Liver (tissue), 3 donors: Measurements from ENCODE around the gene RAD51B.

Experiments
- EGR1 ChIP-seq, 2 donors: IDR thresholded peaks; 2 replicates each; pipeline ENCODE4 v1.6.1; 2016 to 2018; ENCODE audit warnings: antibody characterized with exemption in 2 of 2, low read depth in 2 of 2
- GABPA ChIP-seq, 2 donors: IDR thresholded peaks in 1 of 2; conservative IDR thresholded peaks in 1 of 2; 2 replicates each; pipeline ENCODE4 v1.6.1; 2016; ENCODE audit warnings: antibody characterized with exemption in 2 of 2, mild to moderate bottlenecking in 1 of 2, moderate library complexity in 1 of 2
- JUND ChIP-seq, 2 donors: IDR thresholded peaks; 2 replicates each; pipeline ENCODE4 v1.6.1; 2016; ENCODE audit warnings: antibody characterized with exemption in 2 of 2
- RAD21 ChIP-seq, 2 donors: IDR thresholded peaks; 2 replicates each; pipeline ENCODE4 v1.6.1; 2016; ENCODE audit warnings: antibody characterized with exemption in 2 of 2, mild to moderate bottlenecking in 2 of 2
- SP1 ChIP-seq: IDR thresholded peaks from 2 replicates; pipeline ENCODE4 v1.6.1; 2018; ENCODE audit warnings: antibody characterized with exemption, mild to moderate bottlenecking
- TAF1 ChIP-seq: conservative IDR thresholded peaks from 2 replicates; pipeline ENCODE4 v1.6.1; 2016; ENCODE audit warnings: antibody characterized with exemption, mild to moderate bottlenecking
- YY1 ChIP-seq: IDR thresholded peaks from 2 replicates; pipeline ENCODE4 v1.6.1; 2016; ENCODE audit warnings: antibody characterized with exemption, mild to moderate bottlenecking
- TF ChIP-seq, protein P1 (sequence below): fragments of 150-350 bp; IDR thresholded peaks from 2 replicates; pipeline ENCODE4 v1.5.1; 2017; ENCODE audit warnings: improper control_type of control experiment, low read depth, low read length; ENCODE audit not compliant: missing input control
- TF ChIP-seq, protein P2 (sequence below): IDR thresholded peaks from 2 replicates; pipeline ENCODE4 v1.6.1; 2016; ENCODE audit warnings: antibody characterized with exemption
- TF ChIP-seq, protein P3 (sequence below): IDR thresholded peaks from 2 replicates; pipeline ENCODE4 v1.6.1; 2016; ENCODE audit warnings: antibody characterized with exemption
- TF ChIP-seq, protein P4 (sequence below): IDR thresholded peaks from 2 replicates; pipeline ENCODE4 v1.6.1; 2016; ENCODE audit warnings: antibody characterized with exemption, mild to moderate bottlenecking
- donor health status: healthy.
- donor health status: healthy.

DNA sequence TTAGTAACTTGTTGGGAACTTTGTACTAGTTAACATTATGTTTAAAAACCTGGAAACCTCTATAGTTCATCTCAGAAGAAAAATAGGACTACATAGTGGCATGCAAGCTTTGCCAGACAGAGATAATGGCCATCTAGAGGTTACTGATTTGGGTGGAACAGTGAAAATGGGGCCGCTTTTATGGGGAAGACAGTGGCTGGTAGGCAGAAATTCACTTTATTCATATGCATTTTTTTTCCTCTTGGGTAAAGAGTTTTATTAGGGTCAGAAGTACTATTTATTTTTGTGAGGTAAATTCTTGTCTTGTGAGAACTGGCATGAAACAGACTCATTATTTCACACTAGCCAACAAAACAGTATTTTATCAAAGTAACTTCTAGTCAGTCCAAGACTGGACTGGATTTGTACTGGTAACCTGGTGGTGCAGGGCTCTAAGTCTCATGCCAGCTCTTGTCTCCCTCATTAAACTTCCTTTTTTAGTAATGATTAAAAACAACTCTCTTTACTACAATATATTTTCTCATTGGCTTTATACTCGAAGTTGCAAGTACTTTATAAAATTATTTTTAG is 345.8 kb downstream of the RAD51B start:
- TF ChIP-seq, protein P1, sequence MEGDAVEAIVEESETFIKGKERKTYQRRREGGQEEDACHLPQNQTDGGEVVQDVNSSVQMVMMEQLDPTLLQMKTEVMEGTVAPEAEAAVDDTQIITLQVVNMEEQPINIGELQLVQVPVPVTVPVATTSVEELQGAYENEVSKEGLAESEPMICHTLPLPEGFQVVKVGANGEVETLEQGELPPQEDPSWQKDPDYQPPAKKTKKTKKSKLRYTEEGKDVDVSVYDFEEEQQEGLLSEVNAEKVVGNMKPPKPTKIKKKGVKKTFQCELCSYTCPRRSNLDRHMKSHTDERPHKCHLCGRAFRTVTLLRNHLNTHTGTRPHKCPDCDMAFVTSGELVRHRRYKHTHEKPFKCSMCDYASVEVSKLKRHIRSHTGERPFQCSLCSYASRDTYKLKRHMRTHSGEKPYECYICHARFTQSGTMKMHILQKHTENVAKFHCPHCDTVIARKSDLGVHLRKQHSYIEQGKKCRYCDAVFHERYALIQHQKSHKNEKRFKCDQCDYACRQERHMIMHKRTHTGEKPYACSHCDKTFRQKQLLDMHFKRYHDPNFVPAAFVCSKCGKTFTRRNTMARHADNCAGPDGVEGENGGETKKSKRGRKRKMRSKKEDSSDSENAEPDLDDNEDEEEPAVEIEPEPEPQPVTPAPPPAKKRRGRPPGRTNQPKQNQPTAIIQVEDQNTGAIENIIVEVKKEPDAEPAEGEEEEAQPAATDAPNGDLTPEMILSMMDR, result no peak
- TF ChIP-seq YY1 (no peak), RAD21 (IDR thresholded peaks at IDR 0.05) (no peak), TAF1 (no peak), JUND (IDR thresholded peaks at IDR 0.05) (no peak), GABPA (IDR thresholded peaks at IDR 0.05 in 1 of 2, conservative IDR thresholded peaks at IDR 0.05 in 1 of 2) (no peak), EGR1 (IDR thresholded peaks at IDR 0.05; ENCODE audit: low read depth in 2 of 2) (no peak), SP1 (no peak)
- TF ChIP-seq, protein P2, sequence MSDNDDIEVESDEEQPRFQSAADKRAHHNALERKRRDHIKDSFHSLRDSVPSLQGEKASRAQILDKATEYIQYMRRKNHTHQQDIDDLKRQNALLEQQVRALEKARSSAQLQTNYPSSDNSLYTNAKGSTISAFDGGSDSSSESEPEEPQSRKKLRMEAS, result no peak
- TF ChIP-seq, protein P3, sequence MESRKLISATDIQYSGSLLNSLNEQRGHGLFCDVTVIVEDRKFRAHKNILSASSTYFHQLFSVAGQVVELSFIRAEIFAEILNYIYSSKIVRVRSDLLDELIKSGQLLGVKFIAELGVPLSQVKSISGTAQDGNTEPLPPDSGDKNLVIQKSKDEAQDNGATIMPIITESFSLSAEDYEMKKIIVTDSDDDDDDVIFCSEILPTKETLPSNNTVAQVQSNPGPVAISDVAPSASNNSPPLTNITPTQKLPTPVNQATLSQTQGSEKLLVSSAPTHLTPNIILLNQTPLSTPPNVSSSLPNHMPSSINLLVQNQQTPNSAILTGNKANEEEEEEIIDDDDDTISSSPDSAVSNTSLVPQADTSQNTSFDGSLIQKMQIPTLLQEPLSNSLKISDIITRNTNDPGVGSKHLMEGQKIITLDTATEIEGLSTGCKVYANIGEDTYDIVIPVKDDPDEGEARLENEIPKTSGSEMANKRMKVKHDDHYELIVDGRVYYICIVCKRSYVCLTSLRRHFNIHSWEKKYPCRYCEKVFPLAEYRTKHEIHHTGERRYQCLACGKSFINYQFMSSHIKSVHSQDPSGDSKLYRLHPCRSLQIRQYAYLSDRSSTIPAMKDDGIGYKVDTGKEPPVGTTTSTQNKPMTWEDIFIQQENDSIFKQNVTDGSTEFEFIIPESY, result no peak
- TF ChIP-seq, protein P4, sequence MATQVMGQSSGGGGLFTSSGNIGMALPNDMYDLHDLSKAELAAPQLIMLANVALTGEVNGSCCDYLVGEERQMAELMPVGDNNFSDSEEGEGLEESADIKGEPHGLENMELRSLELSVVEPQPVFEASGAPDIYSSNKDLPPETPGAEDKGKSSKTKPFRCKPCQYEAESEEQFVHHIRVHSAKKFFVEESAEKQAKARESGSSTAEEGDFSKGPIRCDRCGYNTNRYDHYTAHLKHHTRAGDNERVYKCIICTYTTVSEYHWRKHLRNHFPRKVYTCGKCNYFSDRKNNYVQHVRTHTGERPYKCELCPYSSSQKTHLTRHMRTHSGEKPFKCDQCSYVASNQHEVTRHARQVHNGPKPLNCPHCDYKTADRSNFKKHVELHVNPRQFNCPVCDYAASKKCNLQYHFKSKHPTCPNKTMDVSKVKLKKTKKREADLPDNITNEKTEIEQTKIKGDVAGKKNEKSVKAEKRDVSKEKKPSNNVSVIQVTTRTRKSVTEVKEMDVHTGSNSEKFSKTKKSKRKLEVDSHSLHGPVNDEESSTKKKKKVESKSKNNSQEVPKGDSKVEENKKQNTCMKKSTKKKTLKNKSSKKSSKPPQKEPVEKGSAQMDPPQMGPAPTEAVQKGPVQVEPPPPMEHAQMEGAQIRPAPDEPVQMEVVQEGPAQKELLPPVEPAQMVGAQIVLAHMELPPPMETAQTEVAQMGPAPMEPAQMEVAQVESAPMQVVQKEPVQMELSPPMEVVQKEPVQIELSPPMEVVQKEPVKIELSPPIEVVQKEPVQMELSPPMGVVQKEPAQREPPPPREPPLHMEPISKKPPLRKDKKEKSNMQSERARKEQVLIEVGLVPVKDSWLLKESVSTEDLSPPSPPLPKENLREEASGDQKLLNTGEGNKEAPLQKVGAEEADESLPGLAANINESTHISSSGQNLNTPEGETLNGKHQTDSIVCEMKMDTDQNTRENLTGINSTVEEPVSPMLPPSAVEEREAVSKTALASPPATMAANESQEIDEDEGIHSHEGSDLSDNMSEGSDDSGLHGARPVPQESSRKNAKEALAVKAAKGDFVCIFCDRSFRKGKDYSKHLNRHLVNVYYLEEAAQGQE, result no peak
